Activated CD8-positive, alpha-beta memory T cell treated with anti-CD3 and anti-CD28 coated beads, Interleukin-2, amount 10 ng/mL, durations not matched to agents 7 days and 5 days (primary cell): ENCODE data around the gene CT45A10. TPM values are rescaled to one million over a fixed set of nuclear protein-coding genes. Genes with fewer than 3 reads are reported as not detected.
"Not testable (repeated sequence)": the region's sequence is repeated elsewhere in the genome, so short reads cannot be mapped to it uniquely, and the experiment has no call there.

Source experiments
- ATAC-seq: fragments of 150-1000 bp; cut with Tn5 transposase; one replicate; pipeline ENCODE4 v1.10.0; 2021; ENCODE audit warnings: moderate library complexity
- CTCF ChIA-PET: fragments of 350-600 bp; sonication (Branson Sonifier 250); formaldehyde crosslinking; loops from one replicate; lab custom pipeline; 2021; ENCODE audit warnings: antibody characterized with exemption; lab: Charles Lee
- DNase-seq: peaks from one replicate; pipeline ENCODE4 v3.0.0-alpha.2; 2020
- H3K27ac Mint-ChIP-seq: one replicate; pipeline ENCODE4 v1.8.0; 2021; ENCODE audit warnings: mild to moderate bottlenecking, mixed read lengths
- H3K27me3 Mint-ChIP-seq: one replicate; pipeline ENCODE4 v1.8.0; 2021; ENCODE audit warnings: mixed read lengths
- H3K36me3 Mint-ChIP-seq: one replicate; pipeline ENCODE4 v1.8.0; 2021; ENCODE audit warnings: mild to moderate bottlenecking, mixed read lengths
- H3K4me1 Mint-ChIP-seq: one replicate; pipeline ENCODE4 v1.8.0; 2021; ENCODE audit warnings: mixed read lengths
- H3K4me3 Mint-ChIP-seq: one replicate; pipeline ENCODE4 v1.8.0; 2021; ENCODE audit warnings: mild to moderate bottlenecking, moderate library complexity, mixed read lengths
- H3K9me3 Mint-ChIP-seq: one replicate; pipeline ENCODE4 v1.8.0; 2022; ENCODE audit warnings: low read depth, mixed read lengths
- total RNA-seq, 2 experiments: library from RNA; stranded (reverse); gene quantifications; one replicate each; pipeline ENCODE4 v1.2.3, GENCODE V29; 2021

CT45A10 gene
- total RNA-seq, 2 experiments from 2014 or later = not detected

DNA sequence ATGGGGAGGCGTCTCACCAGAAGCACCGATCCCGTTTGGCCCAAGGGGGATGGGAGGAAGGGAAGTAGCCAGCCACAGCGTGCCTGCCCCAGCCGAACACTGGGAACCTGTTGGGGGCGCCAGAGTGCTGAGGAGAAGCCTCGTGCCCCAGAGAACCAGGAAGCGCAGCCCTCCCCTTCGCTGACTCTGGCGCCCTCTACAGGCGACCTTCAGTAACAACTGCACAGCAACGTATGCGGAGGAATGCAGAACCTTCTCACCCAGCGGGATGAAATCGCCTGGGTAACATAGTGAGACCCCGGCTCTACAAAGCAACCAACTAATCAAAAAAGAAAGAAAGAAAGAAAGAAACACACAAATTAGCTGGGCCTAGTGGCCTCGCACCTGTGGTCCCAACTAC is 56.1 kb downstream of the CT45A10 start, which contains the start of gene CT45A7:
Gene CT45A7, minus strand, starts transcription at position 101 of the 400 bp plus-strand sequence. CDS start 3,747 bp downstream, outside the sequence.
- H3K36me3 Mint-ChIP-seq, H3K9me3 Mint-ChIP-seq, DNase-seq, H3K27ac Mint-ChIP-seq, CTCF ChIA-PET, ATAC-seq, H3K4me1 Mint-ChIP-seq, H3K4me3 Mint-ChIP-seq, H3K27me3 Mint-ChIP-seq: not testable (repeated sequence)

Other genes starting within 250 kb of the CT45A10 start
- gene CT45A1, start 179.8 kb downstream of the CT45A10 start, total RNA-seq = not detected
- not detected for gene CT45A3, start 125.3 kb downstream of the CT45A10 start, total RNA-seq
- gene CT45A5, start 107.9 kb downstream of the CT45A10 start, total RNA-seq = not detected
- gene CT45A6, start 90.7 kb downstream of the CT45A10 start, total RNA-seq = not detected
- gene CT45A2, start 73.4 kb downstream of the CT45A10 start, total RNA-seq = not detected
- gene CT45A7, start 56.2 kb downstream of the CT45A10 start, total RNA-seq = not detected
- gene CT45A8, start 38.9 kb downstream of the CT45A10 start, total RNA-seq = not detected
- not detected for gene CT45A9, start 21.6 kb downstream of the CT45A10 start, total RNA-seq
- not detected for gene SAGE1, start 272 bp upstream of the CT45A10 start, total RNA-seq
- 10 to 100 TPM; 11.6 to 17.4 TPM for gene MMGT1, start 80.5 kb upstream of the CT45A10 start, total RNA-seq
- gene SLC9A6, start 92.0 kb upstream of the CT45A10 start, total RNA-seq = 10 to 100 TPM; 14.5 to 15.7 TPM